ENCODE data around the gene MRPL16. TPM values are rescaled to one million over a fixed set of nuclear protein-coding genes. Genes with fewer than 3 reads are reported as not detected.

MRPL16 gene
- total and polyA plus RNA-seq, 11 donors = 59.3 to 124 (median 84.9) TPM

DNA sequence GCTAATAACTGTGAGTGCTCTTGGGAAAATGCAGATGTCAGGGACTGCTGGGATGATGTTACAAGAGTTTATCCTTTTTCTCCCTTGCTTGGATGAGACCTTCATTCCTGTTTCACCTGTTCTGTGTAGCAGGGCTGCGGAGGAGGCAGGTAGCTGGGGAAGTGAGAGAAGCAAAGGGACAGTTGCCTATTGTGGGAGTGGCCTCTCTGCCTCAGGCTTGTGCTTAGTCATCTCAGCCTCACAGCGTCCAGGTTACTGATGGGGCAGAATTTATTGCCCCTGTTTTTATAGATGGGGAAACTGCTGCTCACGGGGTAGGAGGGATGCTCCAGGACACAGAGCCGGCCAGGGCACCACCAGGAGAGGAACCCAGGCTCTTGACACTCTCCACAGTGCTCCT lies 53.7 kb downstream of the MRPL16 start:
- Histone ChIP-seq H3K36me3 (peaks cover 0 to 8% (median 0%) of the 10 kb centered on the region in 9 donors), H3K4me1 (peaks cover 0 to 30% (median 17%) of the 10 kb centered on the region in 12 donors), H3K27ac (peak overlapping the region in 8 of 12 donors; percentile 22 to 98 (median 95)), H3K9me3 (no peaks in the 10 kb centered on the region), H3K27me3 (no peaks in the 10 kb centered on the region), H3K4me3 (peak overlapping the region in 4 of 12 donors; percentile 79 to 95 (median 94))
- WGBS, 4 donors = 55 to 71% (median 67%) methylated on average over 4 of the region's 4 CpGs
- DNase-seq = peak in 1 of 5 donors; percentile 31
- intact Hi-C loops (cut with DNase I) = loop anchor here in 2 of 10 donors (10.0 kb wide), 2 partner anchors 82 to 158 kb away; no protein-coding TSS in a partner anchor
- no peak for ATAC-seq
- no peak for TF ChIP-seq POLR2A (IDR thresholded peaks at IDR 0.05)
- TF ChIP-seq, protein P1, sequence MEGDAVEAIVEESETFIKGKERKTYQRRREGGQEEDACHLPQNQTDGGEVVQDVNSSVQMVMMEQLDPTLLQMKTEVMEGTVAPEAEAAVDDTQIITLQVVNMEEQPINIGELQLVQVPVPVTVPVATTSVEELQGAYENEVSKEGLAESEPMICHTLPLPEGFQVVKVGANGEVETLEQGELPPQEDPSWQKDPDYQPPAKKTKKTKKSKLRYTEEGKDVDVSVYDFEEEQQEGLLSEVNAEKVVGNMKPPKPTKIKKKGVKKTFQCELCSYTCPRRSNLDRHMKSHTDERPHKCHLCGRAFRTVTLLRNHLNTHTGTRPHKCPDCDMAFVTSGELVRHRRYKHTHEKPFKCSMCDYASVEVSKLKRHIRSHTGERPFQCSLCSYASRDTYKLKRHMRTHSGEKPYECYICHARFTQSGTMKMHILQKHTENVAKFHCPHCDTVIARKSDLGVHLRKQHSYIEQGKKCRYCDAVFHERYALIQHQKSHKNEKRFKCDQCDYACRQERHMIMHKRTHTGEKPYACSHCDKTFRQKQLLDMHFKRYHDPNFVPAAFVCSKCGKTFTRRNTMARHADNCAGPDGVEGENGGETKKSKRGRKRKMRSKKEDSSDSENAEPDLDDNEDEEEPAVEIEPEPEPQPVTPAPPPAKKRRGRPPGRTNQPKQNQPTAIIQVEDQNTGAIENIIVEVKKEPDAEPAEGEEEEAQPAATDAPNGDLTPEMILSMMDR (IDR thresholded peaks at IDR 0.05) = no peak

DNA sequence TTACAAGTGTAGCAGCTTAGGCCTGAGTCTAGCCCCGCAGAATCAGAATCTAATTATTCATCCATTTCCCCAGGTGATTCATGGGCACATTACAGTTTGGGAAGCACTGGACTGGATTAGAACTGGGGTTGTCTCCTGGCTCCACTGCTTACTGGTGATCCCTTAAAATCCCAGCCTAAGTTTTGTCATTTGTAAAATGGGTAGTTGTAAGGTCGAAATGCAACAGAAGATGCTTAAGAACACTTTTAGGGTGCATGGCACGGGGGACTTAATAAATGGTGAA lies 54.1 kb downstream of the MRPL16 start:
- intact Hi-C loops (cut with DNase I) = loop anchor here in 2 of 10 donors (10.0 kb wide), 2 partner anchors 82 to 158 kb away; no protein-coding TSS in a partner anchor
- H3K9me3 ChIP-seq = no peaks in the 10 kb centered on the region
- DNase-seq = no peak
- H3K4me3 ChIP-seq = peak overlapping the region in 9 of 12 donors; percentile 79 to 99 (median 92)
- peak overlapping the region in 11 of 12 donors; percentile 94 to 98 (median 96) for H3K27ac ChIP-seq
- 54 to 63% (median 60%) methylated on average over 3 of the region's 3 CpGs for WGBS, 4 donors
- no peaks in the 10 kb centered on the region for H3K27me3 ChIP-seq
- peaks cover 0 to 26% (median 14%) of the 10 kb centered on the region in 12 donors for H3K4me1 ChIP-seq
- H3K36me3 ChIP-seq = peaks cover 0 to 8% (median 0%) of the 10 kb centered on the region in 9 donors
- TF ChIP-seq, protein P1 (IDR thresholded peaks at IDR 0.05) = no peak
- TF ChIP-seq POLR2A (IDR thresholded peaks at IDR 0.05) = no peak
- ATAC-seq = no peak

Other genes with a start within 250 kb of the MRPL16 start
- 10 to 100 TPM; 23.4 to 48.3 (median 33.1) TPM for gene OSBP, start 195.0 kb downstream of the MRPL16 start, total RNA-seq
- gene OSBP, start 195.0 kb downstream of the MRPL16 start, polyA plus RNA-seq = 10 to 100 TPM; 12.0 to 22.2 TPM
- 10 to 100 TPM; 14.4 to 33.3 (median 24.8) TPM for gene PATL1, start 141.7 kb downstream of the MRPL16 start, total RNA-seq
- 10 to 100 TPM in 1 of 2 donors, 1 to 10 TPM in 1; 9.3 to 23.9 TPM for gene PATL1, start 141.7 kb downstream of the MRPL16 start, polyA plus RNA-seq
- gene OR10V1, start 96.9 kb downstream of the MRPL16 start, total RNA-seq = not detected
- not detected for gene OR10V1, start 96.9 kb downstream of the MRPL16 start, polyA plus RNA-seq
- 10 to 100 TPM in 4 of 9 donors, 1 to 10 TPM in 5; 7.7 to 16.5 (median 10.0) TPM for gene STX3, start 55.4 kb downstream of the MRPL16 start, total RNA-seq
- 10 to 100 TPM in 1 of 2 donors, 1 to 10 TPM in 1; 6.8 to 16.6 TPM for gene STX3, start 55.4 kb downstream of the MRPL16 start, polyA plus RNA-seq
- not detected for gene CBLIF, start 34.7 kb upstream of the MRPL16 start, total RNA-seq
- not detected for gene CBLIF, start 34.7 kb upstream of the MRPL16 start, polyA plus RNA-seq
- gene TCN1, start 55.7 kb upstream of the MRPL16 start, total RNA-seq = under 1 TPM in 1 of 9 donors, not detected in 8; 0.53 TPM
- gene TCN1, start 55.7 kb upstream of the MRPL16 start, polyA plus RNA-seq = under 1 TPM in 1 of 2 donors, not detected in 1; 0.11 TPM
- not detected for gene OOSP3, start 68.0 kb upstream of the MRPL16 start, total RNA-seq
- gene OOSP3, start 68.0 kb upstream of the MRPL16 start, polyA plus RNA-seq = not detected
- gene OOSP1, start 127.7 kb upstream of the MRPL16 start, total RNA-seq = under 1 TPM in 1 of 9 donors, not detected in 8; 0.38 TPM
- not detected for gene OOSP1, start 127.7 kb upstream of the MRPL16 start, polyA plus RNA-seq
- not detected for gene OOSP4A, start 153.3 kb upstream of the MRPL16 start, total RNA-seq
- gene OOSP4A, start 153.3 kb upstream of the MRPL16 start, polyA plus RNA-seq = not detected
- gene OOSP4B, start 206.4 kb upstream of the MRPL16 start, total RNA-seq = not detected
- gene OOSP4B, start 206.4 kb upstream of the MRPL16 start, polyA plus RNA-seq = not detected
- gene OOSP2, start 229.6 kb upstream of the MRPL16 start, total RNA-seq = not detected
- gene OOSP2, start 229.6 kb upstream of the MRPL16 start, polyA plus RNA-seq = not detected
- 1 to 10 TPM in 1 of 9 donors, not detected in 8; 1.4 TPM for gene MS4A3, start 245.9 kb upstream of the MRPL16 start, total RNA-seq
- under 1 TPM in 1 of 2 donors, not detected in 1; 0.11 TPM for gene MS4A3, start 245.9 kb upstream of the MRPL16 start, polyA plus RNA-seq

Measured in heart left ventricle (tissue), 16 donors.